GM18861 (cell line): ENCODE results near the gene CACNA1D.
"Not testable (repeated sequence)": the region's sequence is repeated elsewhere in the genome, so short reads cannot be mapped to it uniquely, and the experiment has no call there.

Source experiments
- ATAC-seq: cut with Tn5 transposase; IDR thresholded peaks from one replicate; pipeline ENCODE4 v1.9.1; 2021; ENCODE audit not compliant: unreplicated experiment

Gene CACNA1D

DNA sequence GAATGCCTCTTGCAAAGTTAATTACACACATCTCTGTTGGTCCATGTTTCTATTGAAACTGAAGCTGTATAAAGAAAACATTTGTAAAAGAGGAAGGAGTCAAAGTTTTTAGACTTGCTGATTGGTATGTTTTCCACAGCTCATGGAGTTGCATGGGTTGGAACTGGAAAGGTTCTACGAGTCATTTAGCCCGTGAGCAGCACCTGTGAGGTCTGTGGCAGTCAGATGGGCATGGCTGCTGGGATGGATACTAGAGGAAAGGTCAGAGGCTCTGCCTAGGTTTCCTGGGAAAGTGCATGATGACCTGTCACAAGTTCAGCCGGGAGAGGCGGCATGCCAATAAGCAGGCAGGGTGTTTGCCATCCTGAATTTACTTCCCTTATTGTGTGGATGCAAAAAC, 155.4 kb downstream of the CACNA1D start:
- no peak for ATAC-seq

DNA sequence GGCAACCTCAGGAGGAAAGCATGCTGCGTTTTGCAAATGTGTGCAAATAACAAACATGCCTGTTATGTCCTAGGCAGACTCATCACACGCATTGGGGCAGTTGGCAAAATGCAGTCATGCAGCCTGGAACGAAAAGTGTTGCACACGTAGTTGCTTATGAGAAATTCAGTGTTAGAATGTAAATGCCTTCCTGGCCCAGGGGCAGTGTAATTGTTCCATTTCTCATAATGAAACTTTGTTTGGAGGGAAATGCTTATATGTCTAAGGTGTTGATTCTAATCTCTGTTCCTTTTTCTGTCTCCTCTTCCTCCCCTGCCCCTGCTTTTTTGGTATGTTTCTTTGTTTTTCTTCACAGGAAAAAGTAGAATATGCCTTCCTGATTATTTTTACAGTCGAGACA, 156.0 kb downstream of the CACNA1D start:
- peak; percentile 77 for ATAC-seq

DNA sequence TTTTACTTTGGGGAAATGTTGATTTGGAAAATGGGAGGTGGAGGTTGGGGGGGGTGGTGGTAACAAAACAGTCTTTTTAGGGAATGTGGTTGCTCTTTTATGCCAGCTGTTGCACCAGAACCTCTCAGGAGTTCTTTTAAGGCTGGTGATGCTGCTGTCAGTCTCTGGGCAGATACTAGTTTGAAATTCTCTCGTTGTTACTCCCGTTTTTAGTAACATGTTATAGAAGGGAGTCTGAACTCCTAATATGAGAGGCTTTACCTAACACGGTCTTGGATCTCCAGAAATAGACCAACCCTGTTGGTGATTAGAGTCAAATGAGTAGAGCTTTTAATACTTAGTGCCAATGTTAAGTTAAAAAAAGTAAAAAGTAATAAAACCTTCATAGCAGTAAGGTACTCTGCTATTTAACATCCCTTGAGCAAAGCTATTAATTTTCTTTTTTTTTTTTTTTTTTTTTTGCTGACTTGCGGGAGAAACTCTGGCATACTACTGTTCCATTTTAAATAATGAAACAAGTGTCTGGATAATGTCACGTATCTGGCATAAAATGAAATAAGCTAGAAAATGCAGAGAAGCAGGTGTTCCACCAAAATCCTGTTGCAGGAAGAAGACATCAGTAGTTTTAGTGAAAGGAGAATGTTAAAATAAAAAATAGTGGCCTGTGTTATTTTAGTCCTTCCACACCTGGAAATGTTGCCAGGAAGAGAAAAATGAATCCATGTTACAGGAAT, 156.7 kb downstream of the CACNA1D start:
- ATAC-seq, result no peak

DNA sequence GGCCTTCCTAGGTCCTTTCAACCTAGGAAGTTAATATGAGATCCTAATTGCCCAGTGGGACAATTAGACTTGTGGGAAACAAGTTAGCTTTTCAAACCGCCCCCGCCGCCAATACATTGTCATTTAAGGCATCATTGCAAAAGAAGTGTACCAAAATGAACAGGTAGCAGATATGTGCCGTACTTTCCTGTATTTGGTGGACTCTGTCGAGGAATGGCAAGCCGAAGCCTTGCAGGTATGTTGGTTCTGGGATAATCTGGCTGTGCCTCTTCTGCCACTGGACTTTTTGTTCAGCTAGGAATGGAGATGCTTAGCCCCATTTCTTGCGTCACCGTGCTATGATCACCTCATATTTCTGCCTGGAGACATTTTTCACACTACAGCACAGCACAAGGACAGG, 157.5 kb downstream of the CACNA1D start:
- ATAC-seq, result no peak

DNA sequence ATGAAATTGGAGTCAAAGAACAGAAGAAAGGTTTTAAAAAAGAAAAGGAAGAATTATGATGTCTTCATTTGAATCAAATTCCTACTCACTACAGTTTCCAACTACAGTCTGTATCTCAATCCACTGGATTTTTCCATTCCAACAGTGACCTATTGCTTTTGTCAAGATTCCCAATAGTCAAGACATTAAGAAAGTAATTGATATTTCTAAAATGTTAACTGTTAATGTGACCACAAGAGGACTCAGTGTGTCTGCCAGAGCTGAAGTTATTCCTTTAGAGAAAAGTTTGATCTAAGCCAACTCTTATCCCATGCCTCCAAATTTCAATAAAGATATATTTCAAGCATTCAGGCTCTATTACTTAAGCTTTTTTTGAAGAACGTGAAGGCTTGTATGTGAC, 163.2 kb downstream of the CACNA1D start:
- no peak for ATAC-seq

DNA sequence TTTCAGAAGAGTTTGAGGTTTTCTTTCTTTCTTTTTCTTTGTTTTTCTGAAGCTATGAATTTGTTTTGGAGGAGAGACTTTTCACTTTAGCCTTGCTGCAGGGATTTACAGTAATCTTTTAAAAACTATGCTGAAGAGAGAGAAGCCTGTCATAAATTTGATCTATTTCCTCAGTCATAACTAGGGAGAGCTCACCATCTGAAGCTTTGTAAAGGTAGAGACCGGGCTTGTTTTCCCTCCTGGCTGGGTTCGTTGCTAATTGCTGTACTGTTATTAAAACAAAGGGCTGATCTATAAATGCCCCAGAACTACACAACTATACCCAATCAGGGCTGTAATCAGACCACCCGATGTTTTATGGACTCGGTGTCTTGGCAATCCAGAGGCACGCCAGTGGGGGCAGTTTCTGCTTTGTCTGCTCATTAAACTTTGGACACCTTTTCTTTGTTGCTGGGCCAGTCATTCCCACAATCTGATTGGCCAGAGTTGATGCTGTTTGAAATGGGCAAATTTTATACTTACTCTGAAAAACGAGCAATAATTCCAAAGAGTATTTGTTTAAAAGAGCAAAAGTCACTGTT, 164.3 kb downstream of the CACNA1D start:
- no peak for ATAC-seq

DNA sequence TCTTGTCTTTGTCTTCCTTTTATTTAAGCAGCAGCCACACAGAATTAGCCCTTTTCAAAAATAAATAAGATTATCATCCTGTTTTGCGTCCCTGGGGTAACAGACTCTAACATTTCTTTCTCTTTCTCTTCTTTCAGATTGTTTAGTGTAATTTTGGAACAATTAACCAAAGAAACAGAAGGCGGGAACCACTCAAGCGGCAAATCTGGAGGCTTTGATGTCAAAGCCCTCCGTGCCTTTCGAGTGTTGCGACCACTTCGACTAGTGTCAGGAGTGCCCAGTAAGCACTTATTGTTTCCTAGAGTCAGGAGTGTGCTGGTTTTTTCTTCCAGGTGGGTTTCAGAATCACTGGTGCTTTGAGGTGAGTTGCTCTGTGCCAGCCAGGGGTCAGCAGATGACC, 165.6 kb downstream of the CACNA1D start:
- no peak for ATAC-seq

DNA sequence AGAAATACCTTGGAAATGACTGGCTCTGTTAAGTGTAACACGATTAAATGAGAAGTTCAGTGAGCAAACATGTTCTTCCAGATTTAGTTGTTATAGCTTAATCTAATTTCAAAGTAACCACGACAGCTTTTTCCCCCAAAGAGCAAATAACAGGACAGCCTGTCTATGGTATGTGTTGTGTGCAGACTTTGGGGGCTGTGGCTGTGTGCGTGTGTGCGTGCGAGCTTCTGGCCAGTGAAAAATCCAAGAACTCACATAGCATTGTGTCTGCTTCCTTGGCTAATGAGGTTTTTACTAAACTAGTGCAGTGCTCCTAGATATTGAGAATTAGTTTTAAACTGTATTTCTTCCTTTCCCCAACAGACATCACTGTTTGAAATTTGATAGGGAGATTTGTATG, 167.1 kb downstream of the CACNA1D start:
- no peak for ATAC-seq

DNA sequence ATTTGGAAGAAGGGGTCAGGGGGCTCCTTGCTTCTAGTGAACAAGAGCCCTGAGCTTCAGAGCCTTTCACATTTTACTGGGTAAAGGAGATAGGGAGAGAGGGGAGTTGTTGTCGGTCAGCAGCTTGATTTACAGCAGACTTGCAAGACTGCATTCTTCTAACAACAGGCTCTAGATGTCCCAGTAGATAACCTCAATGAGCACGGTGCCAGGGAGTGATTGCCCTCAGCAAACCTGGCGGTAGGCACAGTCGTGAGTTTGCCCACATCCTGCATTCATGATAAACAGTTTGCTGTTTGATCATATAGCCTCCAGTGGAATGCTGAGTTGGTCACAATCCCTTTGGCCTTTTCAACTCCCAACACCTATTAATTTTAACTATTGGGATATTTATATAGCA, 170.4 kb downstream of the CACNA1D start:
- not testable (repeated sequence) for ATAC-seq

DNA sequence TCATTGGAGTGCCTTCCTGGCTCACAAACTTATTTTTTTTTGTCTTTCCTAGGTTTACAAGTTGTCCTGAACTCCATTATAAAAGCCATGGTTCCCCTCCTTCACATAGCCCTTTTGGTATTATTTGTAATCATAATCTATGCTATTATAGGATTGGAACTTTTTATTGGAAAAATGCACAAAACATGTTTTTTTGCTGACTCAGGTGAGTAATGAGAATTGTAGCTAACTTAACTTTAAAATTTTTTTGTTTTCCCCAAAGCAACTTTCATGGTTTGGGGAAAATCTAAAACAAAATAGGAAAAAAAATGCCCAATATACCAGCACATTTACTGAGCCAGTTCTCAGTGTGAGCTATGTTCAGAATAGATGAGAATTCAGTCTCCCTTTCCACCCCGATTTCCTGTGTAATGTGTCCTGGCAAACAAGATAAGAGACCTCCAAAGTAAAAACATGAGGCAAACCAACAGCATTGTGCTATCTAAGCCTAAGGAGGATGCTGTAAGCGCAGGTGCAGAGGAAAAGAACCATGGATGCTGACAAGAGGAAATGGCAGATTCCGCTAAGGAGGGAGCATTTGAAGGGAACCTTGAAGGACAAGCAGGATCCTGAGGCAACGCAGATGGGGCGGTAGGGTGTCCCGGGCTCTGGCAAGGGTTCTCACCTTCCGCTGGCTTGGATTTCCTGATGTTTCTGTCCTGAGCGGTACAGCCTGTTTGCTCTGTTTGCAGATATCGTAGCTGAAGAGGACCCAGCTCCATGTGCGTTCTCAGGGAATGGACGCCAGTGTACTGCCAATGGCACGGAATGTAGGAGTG, 171.4 kb downstream of the CACNA1D start:
- ATAC-seq, result no peak

DNA sequence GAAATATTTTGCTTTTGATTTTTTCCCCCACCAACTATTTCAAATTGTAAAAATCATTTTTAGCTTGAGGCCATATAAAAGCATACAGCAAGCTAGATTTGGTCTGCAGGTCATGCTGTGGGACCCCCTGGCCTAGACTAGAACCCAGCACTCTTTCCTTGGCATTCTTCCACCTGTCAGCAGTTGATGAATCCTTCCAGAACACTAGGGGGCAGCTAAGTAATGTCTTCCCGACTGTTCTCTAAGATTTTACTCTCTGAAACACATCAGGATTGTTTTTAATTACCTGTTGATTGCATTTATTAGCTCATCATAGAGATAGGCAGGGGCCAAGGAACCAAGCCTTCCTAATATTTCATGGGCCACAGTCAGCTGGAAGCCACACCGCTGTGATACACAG, 174.5 kb downstream of the CACNA1D start:
- no peak for ATAC-seq

DNA sequence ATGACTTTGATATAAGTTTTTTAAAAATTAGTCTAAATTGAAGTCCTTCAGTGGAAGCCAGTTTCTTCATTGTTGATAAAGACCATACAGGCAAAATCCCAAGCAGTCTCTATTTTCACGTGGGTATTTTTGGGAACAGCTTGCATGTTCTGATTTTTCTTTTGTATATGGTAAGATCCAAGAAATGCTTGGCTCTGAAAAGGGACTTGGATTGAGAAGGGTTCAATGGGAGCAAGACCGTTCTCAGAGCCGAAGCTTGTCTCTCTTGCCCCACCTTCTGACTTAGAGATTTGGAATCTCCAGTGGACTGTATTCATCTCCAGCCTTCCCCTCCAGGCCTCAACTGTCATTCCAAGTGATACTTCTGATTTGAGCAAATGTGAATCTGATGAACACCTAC, 176.3 kb downstream of the CACNA1D start:
- no peak for ATAC-seq

DNA sequence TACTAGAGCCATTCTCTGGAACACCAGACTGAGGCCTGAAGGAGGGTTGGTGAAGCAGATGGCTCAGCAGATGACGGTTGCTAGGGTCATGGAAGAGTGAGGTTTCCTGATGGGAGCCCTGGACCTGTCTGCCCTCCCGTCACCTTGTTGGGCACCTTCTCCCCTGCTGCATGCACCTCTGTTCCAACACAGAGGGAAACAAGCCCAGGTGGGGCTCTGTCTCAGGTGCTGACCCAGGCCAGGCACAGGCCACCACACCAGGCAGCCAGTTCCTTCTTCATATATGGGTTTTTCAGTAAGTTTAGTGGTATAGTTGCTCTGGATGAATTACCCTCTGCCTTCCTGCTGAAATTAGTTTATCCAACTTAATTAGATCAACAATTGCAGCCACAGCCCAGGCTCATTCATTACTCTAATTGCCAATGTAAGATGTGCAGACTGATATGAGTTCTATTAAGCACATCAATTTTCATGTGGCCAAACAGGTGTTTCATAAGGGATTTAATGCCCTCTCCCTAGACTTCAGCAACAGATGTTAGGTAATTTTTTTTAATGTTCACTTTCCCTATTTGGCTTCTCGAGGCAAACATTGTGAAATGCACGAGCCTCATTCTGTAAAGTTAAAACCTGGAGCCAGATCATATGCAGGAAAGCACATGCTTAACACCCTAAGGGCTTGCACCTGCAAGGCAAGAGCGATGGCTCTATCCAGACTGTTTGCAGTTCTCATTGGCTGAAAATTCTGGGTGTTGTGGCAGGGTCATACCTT, 177.0 kb downstream of the CACNA1D start:
- ATAC-seq, result no peak

DNA sequence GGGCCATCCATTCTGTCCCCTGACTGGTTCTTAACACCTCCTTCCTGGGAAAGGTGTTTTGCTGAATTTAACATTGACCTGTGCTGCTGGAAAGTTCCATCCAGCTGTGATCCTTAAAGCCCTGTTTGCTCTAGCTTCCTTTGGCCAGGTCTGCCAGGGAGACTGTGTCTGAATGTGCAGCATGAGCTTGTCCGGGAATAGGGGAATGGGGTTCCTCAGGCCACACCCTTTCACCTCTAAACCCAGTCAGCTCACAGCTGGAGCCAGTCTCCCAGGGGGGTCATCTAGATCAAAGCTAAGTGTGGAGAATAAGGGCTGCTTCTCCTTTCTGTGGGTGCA, 177.5 kb downstream of the CACNA1D start:
- no peak for ATAC-seq

DNA sequence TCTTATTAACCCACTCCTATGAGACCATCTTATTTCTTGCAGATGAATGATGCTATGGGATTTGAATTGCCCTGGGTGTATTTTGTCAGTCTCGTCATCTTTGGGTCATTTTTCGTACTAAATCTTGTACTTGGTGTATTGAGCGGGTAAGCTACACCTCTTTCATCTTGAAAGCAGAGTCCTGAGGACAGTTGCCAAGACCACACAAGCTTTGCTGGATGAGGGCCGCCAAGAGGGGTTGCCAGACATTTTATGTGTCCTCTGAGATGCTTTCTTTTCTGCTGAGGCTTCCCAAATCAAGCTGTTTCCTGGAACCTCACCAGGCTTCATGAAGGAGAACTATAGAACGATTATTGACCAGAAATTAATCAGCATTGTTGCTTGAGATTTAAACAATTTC, 178.6 kb downstream of the CACNA1D start:
- no peak for ATAC-seq

DNA sequence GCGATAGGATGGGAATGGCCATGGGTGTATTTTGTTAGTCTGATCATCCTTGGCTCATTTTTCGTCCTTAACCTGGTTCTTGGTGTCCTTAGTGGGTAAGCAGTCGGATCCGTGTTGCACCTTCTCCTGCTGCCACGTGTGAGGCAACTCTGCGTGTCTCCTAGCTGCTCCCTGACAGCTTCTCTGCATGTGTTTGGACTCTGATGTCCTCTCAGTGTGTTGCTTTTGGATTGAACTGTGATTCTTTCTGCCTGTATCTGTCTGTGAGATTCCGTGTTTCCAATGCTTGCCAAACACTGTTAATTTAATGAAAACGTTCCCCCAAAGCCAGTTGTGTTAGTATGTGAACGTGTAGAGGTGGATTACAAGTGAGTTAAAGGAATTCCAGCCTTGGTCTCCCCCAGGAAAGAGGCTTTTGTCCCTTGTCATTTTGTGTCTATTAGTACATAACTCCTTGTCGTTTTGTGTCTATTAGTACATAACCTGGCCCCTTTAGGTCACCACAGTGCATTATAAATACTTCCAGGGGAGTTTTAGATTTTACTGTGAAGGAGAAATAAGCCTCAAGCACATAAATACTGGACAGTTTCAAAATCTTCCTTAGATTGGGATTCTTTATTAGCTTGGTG, 179.4 kb downstream of the CACNA1D start:
- ATAC-seq, result no peak

DNA sequence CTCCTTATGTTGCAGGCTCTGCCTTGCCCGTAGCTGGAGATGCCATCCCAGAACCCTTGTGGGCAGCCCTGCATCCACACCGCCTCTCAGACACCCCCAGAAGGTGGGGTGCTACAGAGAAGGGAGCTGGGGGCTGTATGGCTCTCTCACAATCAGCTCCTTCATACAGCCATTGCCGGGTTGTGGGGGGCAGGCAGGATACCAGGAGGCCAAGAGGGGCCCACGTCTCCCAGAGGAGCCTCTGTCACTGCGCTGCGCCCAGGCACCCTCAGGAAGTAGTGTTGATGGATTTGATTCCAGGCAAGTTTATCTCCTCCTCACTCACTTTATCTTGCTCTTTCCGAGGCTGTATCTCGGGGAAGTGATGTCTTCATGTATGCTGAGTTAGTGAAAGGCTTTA, 180.2 kb downstream of the CACNA1D start:
- no peak for ATAC-seq

DNA sequence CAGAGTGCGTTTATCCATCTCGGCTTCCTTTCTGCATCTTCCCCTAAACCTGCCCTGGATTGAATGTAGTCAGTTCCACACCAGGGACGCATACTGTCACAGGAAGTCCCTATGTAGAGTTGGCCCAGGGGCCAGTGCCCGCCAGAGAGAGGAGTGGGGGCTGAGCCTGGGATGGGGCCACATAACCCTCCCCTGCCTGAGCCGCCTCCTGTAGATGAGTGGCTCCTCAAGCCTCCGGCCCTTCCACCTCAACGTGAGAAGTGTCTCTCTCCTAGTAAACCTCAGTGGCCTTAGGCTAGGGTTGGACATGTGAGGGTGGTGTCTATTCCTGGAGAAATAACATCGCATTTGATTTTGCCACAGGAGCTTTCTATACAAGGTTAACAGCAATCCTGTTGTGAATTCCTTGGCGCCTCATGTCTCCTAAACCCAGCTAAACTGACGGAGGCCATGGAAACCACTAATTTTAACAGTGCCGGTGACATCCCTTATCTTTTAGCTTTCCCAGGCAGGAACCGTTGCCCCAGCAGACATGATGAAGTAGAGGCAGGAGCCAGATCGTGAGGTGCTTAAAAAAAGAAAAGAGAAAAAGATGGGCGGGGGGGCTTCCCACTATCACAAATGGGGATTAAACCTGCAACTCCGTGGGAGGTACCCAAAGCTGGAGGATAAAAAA, 180.7 kb downstream of the CACNA1D start:
- ATAC-seq, result no peak

DNA sequence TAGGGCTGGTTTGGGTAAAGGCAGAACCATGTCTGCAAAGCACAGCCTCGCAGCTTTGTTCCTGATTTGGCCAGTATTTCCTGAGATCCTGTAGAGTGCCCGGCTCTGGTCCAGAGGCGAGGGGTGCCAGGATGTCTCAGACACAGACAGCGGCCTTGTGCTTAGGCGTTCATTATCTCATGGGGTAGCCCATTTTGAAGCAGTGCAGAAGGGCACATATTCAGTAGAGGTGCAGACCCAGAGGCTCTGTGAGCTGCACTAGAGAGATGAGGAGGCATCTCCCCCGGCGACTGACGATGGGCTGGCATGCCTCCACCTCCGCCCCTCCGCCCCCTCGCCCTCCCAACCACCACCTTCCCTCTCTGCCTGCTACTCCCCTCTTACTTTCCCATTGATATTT, 181.5 kb downstream of the CACNA1D start:
- no peak for ATAC-seq

DNA sequence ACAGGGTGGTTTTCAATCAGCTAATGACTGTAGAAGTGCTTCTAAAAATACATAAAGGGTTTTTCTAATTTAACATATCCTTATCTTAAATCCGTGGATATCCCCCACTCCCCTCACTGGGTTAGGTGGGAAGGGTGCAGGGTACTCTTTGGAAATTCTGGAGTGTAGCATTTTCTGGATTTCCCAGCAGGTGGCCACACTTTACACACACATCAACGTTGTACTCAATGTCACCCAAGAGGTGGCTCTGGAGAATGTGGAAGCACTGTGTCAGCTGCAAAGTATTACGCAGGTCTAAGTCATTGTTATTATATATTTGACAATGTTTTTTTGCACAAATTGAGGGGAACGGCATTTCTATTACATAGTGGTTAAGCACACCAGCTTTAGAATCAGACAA, 183.0 kb downstream of the CACNA1D start:
- ATAC-seq, result no peak

DNA sequence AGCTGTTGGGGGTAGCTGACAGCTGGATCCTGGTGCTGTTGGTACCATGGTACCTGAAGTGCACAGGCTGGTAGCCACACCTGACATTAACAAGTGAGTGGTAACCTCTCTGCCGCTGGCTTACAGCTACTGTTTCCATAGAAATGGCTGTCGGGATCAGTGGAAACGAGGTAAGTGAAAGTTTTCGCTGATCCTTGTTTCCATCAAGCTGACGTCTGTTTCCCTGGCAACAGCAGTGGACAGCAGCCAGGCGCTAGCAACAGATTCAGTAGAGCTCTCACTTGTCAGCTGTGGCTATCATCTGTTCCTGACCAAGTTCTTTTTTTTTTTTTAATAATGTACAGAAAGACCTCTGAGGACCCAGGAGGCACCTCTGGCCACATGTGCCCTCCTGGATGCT, 185.6 kb downstream of the CACNA1D start:
- ATAC-seq, result no peak
